Endodermal cell (in vitro differentiated cells): Measurements from ENCODE around the gene DSTN. TPM values are rescaled to one million over a fixed set of nuclear protein-coding genes. Genes with fewer than 3 reads are reported as not detected.
A peak's percentile ranks its signal among the peaks of the same experiment; 100 is the strongest.

ENCODE experiments used
- DNase-seq: peaks from one replicate; pipeline ENCODE4 v3.0.0-alpha.2; 2017
- H3K27ac ChIP-seq: 2 replicates; pipeline ENCODE4 v1.5.1; 2013; ENCODE audit warnings: mild to moderate bottlenecking, low read depth, low read length, moderate library complexity
- H3K27me3 ChIP-seq: 2 replicates; pipeline ENCODE4 v1.6.1; 2013; ENCODE audit warnings: mild to moderate bottlenecking, low read length, moderate library complexity; ENCODE audit not compliant: insufficient read depth, control insufficient read depth, poor library complexity, severe bottlenecking
- H3K36me3 ChIP-seq: 2 replicates; pipeline ENCODE4 v1.7.0; 2013; ENCODE audit warnings: mild to moderate bottlenecking, low read length, moderate library complexity; ENCODE audit not compliant: control insufficient read depth, insufficient read depth
- H3K4me1 ChIP-seq: one replicate; pipeline ENCODE4 v1.7.0; 2013; ENCODE audit warnings: low read length; ENCODE audit not compliant: control insufficient read depth, insufficient read depth
- H3K4me3 ChIP-seq: 2 replicates; pipeline ENCODE4 v1.5.1; 2013; ENCODE audit warnings: mild to moderate bottlenecking, low read length, moderate library complexity
- H3K9ac ChIP-seq: 2 replicates; pipeline ENCODE4 v1.6.1; 2013; ENCODE audit warnings: mild to moderate bottlenecking, low read length, moderate library complexity; ENCODE audit not compliant: poor library complexity, severe bottlenecking; ENCODE audit errors: extremely low read depth
- H3K9me3 ChIP-seq: 2 replicates; pipeline ENCODE4 v1.6.1; 2013; ENCODE audit warnings: mild to moderate bottlenecking, low read length, moderate library complexity; ENCODE audit not compliant: control insufficient read depth
- H3K27ac Mint-ChIP-seq: 2 replicates; pipeline ENCODE4 v1.8.0; 2020; ENCODE audit warnings: mixed read lengths
- H3K27me3 Mint-ChIP-seq: 2 replicates; pipeline ENCODE4 v1.8.0; 2021; ENCODE audit warnings: mild to moderate bottlenecking, mixed read lengths; ENCODE audit not compliant: insufficient read depth
- H3K36me3 Mint-ChIP-seq: 2 replicates; pipeline ENCODE4 v1.8.0; 2020; ENCODE audit warnings: low read depth, mixed read lengths
- H3K4me1 Mint-ChIP-seq: 2 replicates; pipeline ENCODE4 v1.8.0; 2020; ENCODE audit warnings: mixed read lengths
- H3K4me3 Mint-ChIP-seq: 2 replicates; pipeline ENCODE4 v1.8.0; 2020; ENCODE audit warnings: mild to moderate bottlenecking, moderate library complexity, mixed read lengths
- H3K9me3 Mint-ChIP-seq: 2 replicates; pipeline ENCODE4 v1.8.0; 2020; ENCODE audit warnings: mild to moderate bottlenecking, mixed read lengths
- CTCF ChIP-seq: fragments of 200-600 bp; sonication (generic); conservative IDR thresholded peaks from 2 replicates; pipeline ENCODE4 v1.5.0; 2021; ENCODE audit warnings: antibody characterized with exemption, mild to moderate bottlenecking
- WGBS, 2 experiments: methylation state at CpG; one replicate each; pipeline versions ENCODE4 v1.1.5 to v1.1.7; 2013; ENCODE audit warnings: missing lambda C conversion rate in 2 of 2, mixed read lengths in 1 of 2; ENCODE audit not compliant: insufficient coverage in 1 of 2, insufficient read length in 1 of 2; 5-methylcytosine and 5-hydroxymethylcytosine counted together
- total RNA-seq, 2 donors: library from RNA; stranded (reverse); fragmentation: NEBNext Ultra II Directional in 1 of 2; extraction: Animal tissue kit (Norgen Biotek cat#: 25700) in 1 of 2; gene quantifications; 2 replicates in 1 of 2; 3 replicates in 1 of 2; pipeline ENCODE4 v1.2.1, GENCODE V29; 2021

Gene DSTN
- total RNA-seq, 2 donors from 2014 or later = 196 to 204 TPM

- H3K27ac ChIP-seq = no peak overlapping the region
- H3K36me3 Mint-ChIP-seq = peaks cover 63% of the 10 kb centered on the region
- 91 to 92% methylated on average over 9 to 15 of the region's 15 CpGs for WGBS, 2 experiments
Observed at GRCh38 chr20:17624551-17625245, 54.8 kb downstream of the DSTN start.

GRCh38 chr20:17625246-17626051, 55.6 kb downstream of the DSTN start:
- no peaks in the 10 kb centered on the region for H3K4me1 Mint-ChIP-seq
- no peaks in the 10 kb centered on the region for H3K4me1 ChIP-seq
- H3K27me3 Mint-ChIP-seq = no peaks in the 10 kb centered on the region
- H3K9ac ChIP-seq = no peak overlapping the region
- peak overlapping the region; percentile 55 for H3K27ac Mint-ChIP-seq
- no peak overlapping the region for H3K27ac ChIP-seq
- DNase-seq = no peak
- H3K9me3 ChIP-seq = no peaks in the 10 kb centered on the region
- no peaks in the 10 kb centered on the region for H3K9me3 Mint-ChIP-seq
- H3K36me3 Mint-ChIP-seq = peaks cover 62% of the 10 kb centered on the region
- TF ChIP-seq CTCF = no peak
- H3K4me3 Mint-ChIP-seq = no peak overlapping the region
- peaks cover 94% of the 10 kb centered on the region for H3K36me3 ChIP-seq
- no peak overlapping the region for H3K4me3 ChIP-seq
- H3K27me3 ChIP-seq = no peaks in the 10 kb centered on the region
- WGBS, 2 experiments = 95 to 97% methylated on average over 18 to 27 of the region's 27 CpGs

More at GRCh38 chr20:17624551-17625245, 54.8 kb downstream of the DSTN start:
- Mint-ChIP-seq H3K4me1 (no peaks in the 10 kb centered on the region), H3K9me3 (no peaks in the 10 kb centered on the region), H3K27me3 (no peaks in the 10 kb centered on the region), H3K27ac (no peak overlapping the region), H3K4me3 (no peak overlapping the region)
- TF ChIP-seq CTCF = no peak
- no peak for DNase-seq
- H3K4me3 ChIP-seq = no peak overlapping the region
- no peaks in the 10 kb centered on the region for H3K9me3 ChIP-seq
- no peak overlapping the region for H3K9ac ChIP-seq
- H3K27me3 ChIP-seq = no peaks in the 10 kb centered on the region
- peaks cover 94% of the 10 kb centered on the region for H3K36me3 ChIP-seq
- H3K4me1 ChIP-seq = no peaks in the 10 kb centered on the region

- peaks cover 68% of the 10 kb centered on the region for H3K36me3 Mint-ChIP-seq
- H3K27ac ChIP-seq = no peak overlapping the region
- no peaks in the 10 kb centered on the region for H3K9me3 ChIP-seq
- H3K27me3 Mint-ChIP-seq = no peaks in the 10 kb centered on the region
- peak overlapping the region; percentile 55 for H3K27ac Mint-ChIP-seq
- no peaks in the 10 kb centered on the region for H3K9me3 Mint-ChIP-seq
- DNase-seq = no peak
- H3K9ac ChIP-seq = no peak overlapping the region
- WGBS, 2 experiments = 96 to 97% methylated on average over 10 to 18 of the region's 18 CpGs
- H3K4me1 ChIP-seq = no peaks in the 10 kb centered on the region
- H3K27me3 ChIP-seq = no peaks in the 10 kb centered on the region
- H3K4me1 Mint-ChIP-seq = no peaks in the 10 kb centered on the region
- no peak overlapping the region for H3K4me3 ChIP-seq
- peaks cover 95% of the 10 kb centered on the region for H3K36me3 ChIP-seq
- TF ChIP-seq CTCF = no peak
- no peak overlapping the region for H3K4me3 Mint-ChIP-seq
Observed at GRCh38 chr20:17626217-17627007, 56.5 kb downstream of the DSTN start.
